Measurements from ENCODE around the gene LONRF2. TPM values are rescaled to one million over a fixed set of nuclear protein-coding genes. Genes with fewer than 3 reads are reported as not detected.

Gene LONRF2
- total RNA-seq, 1 experiment from 2014 or later, result 2.7 TPM

- Histone ChIP-seq H3K4ac (ENCODE audit: low read depth, low read length) (no peak overlapping the region), H2AFZ (ENCODE audit: low read length) (no peak overlapping the region), H3K9me3 (ENCODE audit: control insufficient read depth, low read depth, low read length) (no peaks in the 10 kb centered on the region), H3K27ac (ENCODE audit: insufficient read length, low read depth, low read length) (no peak overlapping the region), H2BK5ac (ENCODE audit: insufficient read length, low read length) (no peak overlapping the region), H3K79me2 (ENCODE audit: insufficient read depth, low read length) (no peaks in the 10 kb centered on the region), H2AK5ac (ENCODE audit: insufficient read length, low read length) (no peak overlapping the region), H3K27me3 (ENCODE audit: insufficient read depth, low read length) (no peaks in the 10 kb centered on the region), H4K8ac (replicated peaks; ENCODE audit: insufficient read length, low read depth, low read length) (no peak overlapping the region), H4K91ac (ENCODE audit: insufficient read length, low read depth, low read length) (no peak overlapping the region), H4K5ac (ENCODE audit: insufficient read length, low read depth, low read length) (no peak overlapping the region), H2BK120ac (ENCODE audit: low read depth, low read length, poor library complexity, severe bottlenecking) (no peak overlapping the region), H2BK20ac (ENCODE audit: low read depth, low read length, poor library complexity, severe bottlenecking) (no peak overlapping the region), H2BK15ac (ENCODE audit: low read depth, low read length) (no peak overlapping the region), H3K23me2 (ENCODE audit: insufficient read length, low read depth, low read length, poor library complexity, severe bottlenecking) (no peaks in the 10 kb centered on the region), H2BK12ac (ENCODE audit: insufficient read length, low read depth, low read length) (no peak overlapping the region), H3T11ph (ENCODE audit: low read length) (no peak overlapping the region), H3K56ac (ENCODE audit: insufficient read length, low read depth, low read length) (no peak overlapping the region), H3K4me2 (ENCODE audit: insufficient read depth, insufficient read length, low read length) (no peak overlapping the region), H3K14ac (ENCODE audit: insufficient read depth, low read length) (no peak overlapping the region), H3K18ac (ENCODE audit: insufficient read length, low read depth, low read length) (no peak overlapping the region), H3K4me1 (ENCODE audit: insufficient read depth, low read length) (no peaks in the 10 kb centered on the region; the same call in 1 of the 2 replicates), H4K20me1 (ENCODE audit: control insufficient read depth, insufficient read depth, insufficient read length) (no peaks in the 10 kb centered on the region), H3K23ac (ENCODE audit: insufficient read length, low read depth, low read length) (no peak overlapping the region), H3K79me1 (ENCODE audit: insufficient read depth, low read depth, low read length, poor library complexity, severe bottlenecking) (no peaks in the 10 kb centered on the region), H3K9ac (ENCODE audit: extremely low read depth, insufficient read length, low read length) (no peak overlapping the region)
- no peak for DNase-seq
- H3K9me3 Mint-ChIP-seq, result no peaks in the 10 kb centered on the region
- H3K27me3 Mint-ChIP-seq (ENCODE audit: low read depth), result peaks cover 34% of the 10 kb centered on the region
- WGBS (ENCODE audit: extremely low coverage, insufficient read length, low lambda C conversion rate), result 100% methylated on average over 6 of the region's 28 CpGs
- no peaks in the 10 kb centered on the region for H3K36me3 Mint-ChIP-seq (ENCODE audit: insufficient read depth in 1 of 3, low read depth in 3 of 3)
- peaks cover 2 to 12% of the 10 kb centered on the region in 2 experiments for H3K4me1 Mint-ChIP-seq
- no peak overlapping the region; a peak in 1 of 5 replicates for H3K4me3 Mint-ChIP-seq
- no peak overlapping the region; a peak in 1 of 7 replicates for H3K27ac Mint-ChIP-seq
- peak; percentile 64 for TF ChIP-seq CTCF (conservative IDR thresholded peaks at IDR 0.05)
These were observed 75.8 kb downstream of the LONRF2 start for GRCh38 chr2:100246163-100247145.

All from H9 (cell line).